Measurements from ENCODE around the gene HES5. TPM values are rescaled to one million over a fixed set of nuclear protein-coding genes. Genes with fewer than 3 reads are reported as not detected.

HES5 gene
- polyA plus RNA-seq, 1 donor from 2014 or later: not detected

- Mint-ChIP-seq H3K27me3 (no peaks in the 10 kb centered on the region), H3K27ac (no peak overlapping the region), H3K4me1 (peaks cover 12 to 25% (median 20%) of the 10 kb centered on the region in 3 donors), H3K9me3 (no peaks in the 10 kb centered on the region), H3K36me3 (no peaks in the 10 kb centered on the region), H3K4me3 (no peak overlapping the region)
Measured at GRCh38 chr1:2501041-2501819, 28.8 kb downstream of the HES5 start.

GRCh38 chr1:2499986-2500596, 30.0 kb downstream of the HES5 start:
- H3K27ac Mint-ChIP-seq: peak overlapping the region in 2 of 3 donors; percentile 3 to 18
- peak overlapping the region in 2 of 4 donors; percentile 85 to 88 for H3K4me3 Mint-ChIP-seq
- H3K9me3 Mint-ChIP-seq: no peaks in the 10 kb centered on the region
- H3K27me3 Mint-ChIP-seq: no peaks in the 10 kb centered on the region
- peaks cover 17 to 30% (median 25%) of the 10 kb centered on the region in 3 donors for H3K4me1 Mint-ChIP-seq
- H3K36me3 Mint-ChIP-seq: no peaks in the 10 kb centered on the region

GRCh38 chr1:2499260-2499659, 30.8 kb downstream of the HES5 start:
- Mint-ChIP-seq H3K4me3 (no peak overlapping the region), H3K9me3 (no peaks in the 10 kb centered on the region), H3K36me3 (no peaks in the 10 kb centered on the region), H3K4me1 (peaks cover 18 to 31% (median 27%) of the 10 kb centered on the region in 3 donors), H3K27me3 (no peaks in the 10 kb centered on the region), H3K27ac (peak overlapping the region in 1 of 3 donors; percentile 80)

GRCh38 chr1:2498648-2499047, 31.4 kb downstream of the HES5 start:
- no peaks in the 10 kb centered on the region for H3K9me3 Mint-ChIP-seq
- peaks cover 23 to 37% (median 33%) of the 10 kb centered on the region in 3 donors for H3K4me1 Mint-ChIP-seq
- H3K27ac Mint-ChIP-seq: no peak overlapping the region
- no peaks in the 10 kb centered on the region for H3K27me3 Mint-ChIP-seq
- no peaks in the 10 kb centered on the region for H3K36me3 Mint-ChIP-seq
- no peak overlapping the region for H3K4me3 Mint-ChIP-seq

GRCh38 chr1:2497891-2498290, 32.2 kb downstream of the HES5 start:
- peaks cover 23 to 43% (median 34%) of the 10 kb centered on the region in 3 donors for H3K4me1 Mint-ChIP-seq
- H3K36me3 Mint-ChIP-seq: no peaks in the 10 kb centered on the region
- H3K9me3 Mint-ChIP-seq: no peaks in the 10 kb centered on the region
- peak overlapping the region in 2 of 3 donors; percentile 57 to 79 for H3K27ac Mint-ChIP-seq
- H3K27me3 Mint-ChIP-seq: no peaks in the 10 kb centered on the region
- peak overlapping the region in 2 of 4 donors; percentile 39 to 84 for H3K4me3 Mint-ChIP-seq

- Mint-ChIP-seq H3K4me3 (peak overlapping the region in 3 of 4 donors; percentile 22 to 82 (median 40)), H3K36me3 (no peaks in the 10 kb centered on the region), H3K27ac (peak overlapping the region in 2 of 3 donors; percentile 23 to 85), H3K4me1 (peaks cover 23 to 45% (median 34%) of the 10 kb centered on the region in 3 donors), H3K9me3 (no peaks in the 10 kb centered on the region), H3K27me3 (no peaks in the 10 kb centered on the region)
Measured at GRCh38 chr1:2496746-2497145, 33.3 kb downstream of the HES5 start.

GRCh38 chr1:2496087-2496622, 33.9 kb downstream of the HES5 start:
- Mint-ChIP-seq H3K27ac (peak overlapping the region; percentile 63 to 88 (median 85)), H3K27me3 (no peaks in the 10 kb centered on the region), H3K4me1 (peaks cover 23 to 45% (median 34%) of the 10 kb centered on the region in 3 donors), H3K9me3 (no peaks in the 10 kb centered on the region), H3K4me3 (peak overlapping the region in 2 of 4 donors; percentile 76 to 82), H3K36me3 (no peaks in the 10 kb centered on the region)

- H3K27ac Mint-ChIP-seq: peak overlapping the region in 2 of 3 donors; percentile 85 to 88
- H3K4me3 Mint-ChIP-seq: peak overlapping the region in 1 of 4 donors; percentile 47
- peaks cover 23 to 45% (median 34%) of the 10 kb centered on the region in 3 donors for H3K4me1 Mint-ChIP-seq
- no peaks in the 10 kb centered on the region for H3K9me3 Mint-ChIP-seq
- no peaks in the 10 kb centered on the region for H3K27me3 Mint-ChIP-seq
- H3K36me3 Mint-ChIP-seq: no peaks in the 10 kb centered on the region
Measured at GRCh38 chr1:2495546-2495945, 34.5 kb downstream of the HES5 start.

- Mint-ChIP-seq H3K9me3 (no peaks in the 10 kb centered on the region), H3K27me3 (no peaks in the 10 kb centered on the region), H3K4me1 (peaks cover 18 to 40% (median 31%) of the 10 kb centered on the region in 3 donors), H3K27ac (no peak overlapping the region), H3K4me3 (no peak overlapping the region), H3K36me3 (no peaks in the 10 kb centered on the region)
Measured at GRCh38 chr1:2495026-2495425, 35.0 kb downstream of the HES5 start.

- Mint-ChIP-seq H3K27me3 (no peaks in the 10 kb centered on the region), H3K36me3 (peaks cover 2% of the 10 kb centered on the region), H3K4me3 (peak overlapping the region in 2 of 4 donors; percentile 61 to 78), H3K27ac (peak overlapping the region in 2 of 3 donors; percentile 56 to 59), H3K4me1 (peaks cover 18 to 34% (median 29%) of the 10 kb centered on the region in 3 donors), H3K9me3 (no peaks in the 10 kb centered on the region)
Measured at GRCh38 chr1:2494323-2494693, 35.8 kb downstream of the HES5 start.

- Mint-ChIP-seq H3K27ac (peak overlapping the region in 2 of 3 donors; percentile 56 to 59), H3K4me1 (peaks cover 18 to 31% (median 27%) of the 10 kb centered on the region in 3 donors), H3K4me3 (peak overlapping the region in 2 of 4 donors; percentile 61 to 87), H3K36me3 (peaks cover 2% of the 10 kb centered on the region), H3K27me3 (no peaks in the 10 kb centered on the region), H3K9me3 (peaks cover 0 to 5% (median 1%) of the 10 kb centered on the region in 3 donors)
Measured at GRCh38 chr1:2493691-2494322, 36.3 kb downstream of the HES5 start.

- Mint-ChIP-seq H3K27me3 (no peaks in the 10 kb centered on the region), H3K27ac (peak overlapping the region in 1 of 3 donors; percentile 23), H3K4me1 (peaks cover 18 to 31% (median 27%) of the 10 kb centered on the region in 3 donors), H3K36me3 (peaks cover 2% of the 10 kb centered on the region), H3K4me3 (peak overlapping the region in 1 of 4 donors; percentile 49), H3K9me3 (peaks cover 0 to 10% (median 7%) of the 10 kb centered on the region in 3 donors)
Measured at GRCh38 chr1:2493218-2493617, 36.8 kb downstream of the HES5 start.

GRCh38 chr1:2492091-2492490, 38.0 kb downstream of the HES5 start:
- Mint-ChIP-seq H3K4me3 (peak overlapping the region in 1 of 4 donors; percentile 43), H3K4me1 (peaks cover 14 to 24% (median 22%) of the 10 kb centered on the region in 3 donors), H3K27me3 (no peaks in the 10 kb centered on the region), H3K36me3 (peaks cover 2% of the 10 kb centered on the region), H3K9me3 (peaks cover 0 to 16% (median 10%) of the 10 kb centered on the region in 3 donors), H3K27ac (peak overlapping the region in 1 of 3 donors; percentile 50)

- H3K27me3 Mint-ChIP-seq: no peaks in the 10 kb centered on the region
- peaks cover 0 to 16% (median 10%) of the 10 kb centered on the region in 3 donors for H3K9me3 Mint-ChIP-seq
- peaks cover 7 to 15% (median 9%) of the 10 kb centered on the region in 3 donors for H3K4me1 Mint-ChIP-seq
- no peak overlapping the region for H3K27ac Mint-ChIP-seq
- H3K4me3 Mint-ChIP-seq: no peak overlapping the region
- peaks cover 2% of the 10 kb centered on the region for H3K36me3 Mint-ChIP-seq
Measured at GRCh38 chr1:2489615-2490014, 40.4 kb downstream of the HES5 start.
